Neural progenitor cell (in vitro differentiated cells): ENCODE data around the gene PCDH1.

Source experiments
- EZH2 ChIP-seq: fragments of 200-600 bp; sonication (generic); IDR thresholded peaks from 2 replicates; pipeline ENCODE4 v1.6.1; 2017; ENCODE audit warnings: antibody characterized with exemption, mild to moderate bottlenecking, moderate library complexity
- TF ChIP-seq, protein P1 (sequence below): fragments of 200-600 bp; sonication (generic); IDR thresholded peaks from 2 replicates; pipeline ENCODE4 v1.5.1; 2017; ENCODE audit warnings: antibody characterized with exemption, mild to moderate bottlenecking

DNA sequence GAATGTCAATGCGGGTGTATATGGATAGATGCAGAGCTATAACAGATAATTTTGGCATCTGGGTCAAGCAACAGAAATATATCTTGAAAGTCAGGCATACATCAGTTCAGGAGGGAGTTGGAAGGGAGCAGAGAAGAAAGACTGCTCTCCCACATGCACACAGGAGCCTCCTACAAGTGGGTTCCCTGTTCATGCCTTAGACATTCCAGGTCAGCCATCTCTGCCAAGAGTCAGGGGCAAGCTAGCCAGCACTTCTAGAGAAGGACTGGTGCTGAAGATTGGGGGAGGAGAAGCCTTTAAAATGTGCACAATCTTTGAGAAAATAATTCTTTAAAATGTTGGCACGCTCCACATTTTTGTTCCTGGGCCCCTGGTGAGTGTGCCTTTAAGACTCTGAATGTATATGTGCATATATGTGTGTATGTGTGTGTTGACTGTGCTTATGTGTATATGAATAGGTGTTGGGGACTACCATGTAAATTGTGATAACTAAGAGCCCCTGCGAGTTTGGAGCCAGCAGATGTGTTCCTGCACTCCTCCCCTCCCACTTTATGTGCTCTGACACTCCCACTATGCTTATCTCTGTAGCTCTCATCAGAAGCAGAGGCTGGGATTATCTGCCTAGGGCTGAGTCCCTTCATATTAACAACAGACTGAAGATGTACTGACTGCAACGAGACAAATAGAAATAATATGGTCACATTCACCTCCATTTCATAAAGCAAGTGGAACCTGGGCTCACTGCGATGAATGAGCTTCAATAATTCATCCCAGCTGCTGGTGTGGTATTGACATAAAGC is 24.0 kb upstream of the PCDH1 start:
- TF ChIP-seq, protein P1, sequence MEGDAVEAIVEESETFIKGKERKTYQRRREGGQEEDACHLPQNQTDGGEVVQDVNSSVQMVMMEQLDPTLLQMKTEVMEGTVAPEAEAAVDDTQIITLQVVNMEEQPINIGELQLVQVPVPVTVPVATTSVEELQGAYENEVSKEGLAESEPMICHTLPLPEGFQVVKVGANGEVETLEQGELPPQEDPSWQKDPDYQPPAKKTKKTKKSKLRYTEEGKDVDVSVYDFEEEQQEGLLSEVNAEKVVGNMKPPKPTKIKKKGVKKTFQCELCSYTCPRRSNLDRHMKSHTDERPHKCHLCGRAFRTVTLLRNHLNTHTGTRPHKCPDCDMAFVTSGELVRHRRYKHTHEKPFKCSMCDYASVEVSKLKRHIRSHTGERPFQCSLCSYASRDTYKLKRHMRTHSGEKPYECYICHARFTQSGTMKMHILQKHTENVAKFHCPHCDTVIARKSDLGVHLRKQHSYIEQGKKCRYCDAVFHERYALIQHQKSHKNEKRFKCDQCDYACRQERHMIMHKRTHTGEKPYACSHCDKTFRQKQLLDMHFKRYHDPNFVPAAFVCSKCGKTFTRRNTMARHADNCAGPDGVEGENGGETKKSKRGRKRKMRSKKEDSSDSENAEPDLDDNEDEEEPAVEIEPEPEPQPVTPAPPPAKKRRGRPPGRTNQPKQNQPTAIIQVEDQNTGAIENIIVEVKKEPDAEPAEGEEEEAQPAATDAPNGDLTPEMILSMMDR, result no peak
- TF ChIP-seq EZH2, result no peak
